PC-9 (cell line): ENCODE measurements around the gene PYGO1. TPM values are rescaled to one million over a fixed set of nuclear protein-coding genes. Genes with fewer than 3 reads are reported as not detected.
"Not testable (repeated sequence)": the region's sequence is repeated elsewhere in the genome, so short reads cannot be mapped to it uniquely, and the experiment has no call there.

Source experiments
- BruUV-seq: library from RNA; stranded (reverse); fragments of 400-500 nt; replicated peaks from 2 replicates; lab custom pipeline; 2021; lab: Mats Ljungman, UMichigan
- CTCF ChIA-PET: fragments of 300-600 bp; sonication (Branson Sonifier 250); formaldehyde crosslinking; loops from one replicate; lab custom pipeline; 2022; ENCODE audit warnings: antibody characterized with exemption; lab: Charles Lee
- POLR2A ChIA-PET: fragments of 300-600 bp; sonication (Branson Sonifier 250); formaldehyde crosslinking; loops from one replicate; lab custom pipeline; 2022; ENCODE audit warnings: antibody characterized with exemption; ENCODE audit not compliant: unreplicated experiment; lab: Charles Lee
- DNase-seq, 2 experiments: peaks; one replicate each; pipeline versions ENCODE4 v3.0.0 to v3.0.0-alpha.2; 2015 to 2022; ENCODE audit warnings: mixed read lengths in 1 of 2
- H2AFZ ChIP-seq: fragments of 200-600 bp; sonication (generic); 2 replicates; pipeline ENCODE4 v1.8.1; 2017; ENCODE audit warnings: antibody characterized with exemption
- H3F3A ChIP-seq: fragments of 200-600 bp; sonication (generic); 2 replicates; pipeline ENCODE4 v1.8.1; 2017; ENCODE audit warnings: antibody characterized with exemption, mild to moderate bottlenecking, low read depth; ENCODE audit not compliant: insufficient read depth
- H3K27ac ChIP-seq: fragments of 200-600 bp; sonication (generic); 2 replicates; pipeline ENCODE4 v1.6.1; 2016; ENCODE audit warnings: mixed run types
- H3K27me3 ChIP-seq: fragments of 200-600 bp; sonication (generic); 2 replicates; pipeline ENCODE4 v1.6.1; 2016; ENCODE audit warnings: low read depth, mixed run types; ENCODE audit not compliant: insufficient read depth
- H3K36me3 ChIP-seq: fragments of 200-600 bp; sonication (generic); 2 replicates; pipeline ENCODE4 v1.6.1; 2016; ENCODE audit warnings: low read depth, mixed run types
- H3K4me1 ChIP-seq: fragments of 200-600 bp; sonication (generic); replicated peaks from 2 replicates; pipeline ENCODE4 v1.6.1; 2016; ENCODE audit warnings: mixed run types; ENCODE audit not compliant: insufficient read depth
- H3K4me2 ChIP-seq: fragments of 200-600 bp; sonication (generic); 2 replicates; pipeline ENCODE4 v1.6.1; 2017; ENCODE audit warnings: mixed run types
- H3K4me3 ChIP-seq: fragments of 200-600 bp; sonication (generic); 2 replicates; pipeline ENCODE4 v1.6.1; 2016; ENCODE audit warnings: mixed run types
- H3K79me2 ChIP-seq: fragments of 200-600 bp; sonication (generic); 2 replicates; pipeline ENCODE4 v1.6.1; 2017; ENCODE audit warnings: low read depth, mixed run types
- H3K9me2 ChIP-seq: fragments of 200-600 bp; sonication (generic); 2 replicates; pipeline ENCODE4 v1.8.1; 2017; ENCODE audit warnings: mild to moderate bottlenecking; ENCODE audit not compliant: insufficient read depth
- H3K9me3 ChIP-seq: fragments of 200-600 bp; sonication (generic); 2 replicates; pipeline ENCODE4 v1.8.1; 2016; ENCODE audit warnings: low read depth; ENCODE audit not compliant: insufficient read depth
- H4K20me1 ChIP-seq: fragments of 200-600 bp; sonication (generic); 2 replicates; pipeline ENCODE4 v1.8.1; 2017; ENCODE audit not compliant: insufficient read depth
- CTCF ChIP-seq: fragments of 200-600 bp; sonication (generic); conservative IDR thresholded peaks from 2 replicates; pipeline ENCODE4 v1.6.1; 2017; ENCODE audit warnings: mixed run types, antibody characterized with exemption, mild to moderate bottlenecking, moderate library complexity
- EZH2 ChIP-seq: fragments of 200-600 bp; sonication (generic); IDR thresholded peaks from 2 replicates; pipeline ENCODE4 v1.8.0; 2017; ENCODE audit warnings: antibody characterized with exemption, low read depth
- intact Hi-C: fragments of 100-400 bp; cut with micrococcal nuclease; formaldehyde crosslinking; loops from one replicate; pipeline ENCODE4 v1.10.0; 2022; ENCODE audit not compliant: unreplicated experiment
- total RNA-seq: library from RNA; stranded (reverse); gene quantifications from 2 replicates; pipeline ENCODE4 v1.2.3, GENCODE V29; 2021

PYGO1 gene
- total RNA-seq, 1 experiment from 2014 or later: 5.1 TPM

GRCh38 chr15:55515491-55515890 lies 72.7 kb downstream of the PYGO1 start:
- no peaks in the 10 kb centered on the region for H3K9me3 ChIP-seq
- no TSS peak for BruUV-seq
- POLR2A ChIA-PET: no interaction called here
- TF ChIP-seq CTCF (no peak), EZH2 (no peak)
- no peaks in the 10 kb centered on the region for H3K36me3 ChIP-seq
- H3K27me3 ChIP-seq: no peaks in the 10 kb centered on the region
- CTCF ChIA-PET: no interaction called here
- H2AFZ ChIP-seq: no peak overlapping the region
- intact Hi-C loops: loop anchor here (2.0 kb wide), 1 partner anchor 71 kb away; no protein-coding TSS in a partner anchor
- peaks cover 5% of the 10 kb centered on the region; the same call in 1 of the 2 replicates for H3F3A ChIP-seq
- no peaks in the 10 kb centered on the region for H3K9me2 ChIP-seq
- DNase-seq: no peak
- peak overlapping the region; percentile 81 for H3K27ac ChIP-seq
- H3K4me3 ChIP-seq: no peak overlapping the region
- peaks cover 27% of the 10 kb centered on the region for H3K4me1 ChIP-seq
- H4K20me1 ChIP-seq: no peaks in the 10 kb centered on the region
- H3K79me2 ChIP-seq: no peaks in the 10 kb centered on the region
- no peak overlapping the region; the same call in 1 of the 2 replicates for H3K4me2 ChIP-seq

GRCh38 chr15:55514414-55514850 lies 73.7 kb downstream of the PYGO1 start:
- intact Hi-C loops: loop anchor here (1.0 to 5.0 kb wide), 4 partner anchors 16 to 127 kb away; no protein-coding TSS in a partner anchor
- peaks cover 5% of the 10 kb centered on the region; the same call in 1 of the 2 replicates for H3F3A ChIP-seq
- H3K27me3 ChIP-seq: no peaks in the 10 kb centered on the region
- H3K9me2 ChIP-seq: no peaks in the 10 kb centered on the region
- H3K36me3 ChIP-seq: no peaks in the 10 kb centered on the region
- ChIA-PET CTCF (interaction anchor here (0.6 to 1.1 kb wide), 5 partner anchors 12 to 219 kb away, joined by 3 to 12 read pairs (median 3); no protein-coding TSS in a partner anchor), POLR2A (interaction anchor here (0.9 kb wide), 1 partner anchor 184 kb away, joined by 3 read pairs; no protein-coding TSS in a partner anchor)
- DNase-seq: peak; percentile 72 to 82
- TF ChIP-seq EZH2: no peak
- no peak for TF ChIP-seq CTCF
- H3K9me3 ChIP-seq: no peaks in the 10 kb centered on the region
- peak overlapping the region; percentile 79 for H3K4me2 ChIP-seq
- peak overlapping the region; percentile 83 for H2AFZ ChIP-seq
- no peaks in the 10 kb centered on the region for H3K79me2 ChIP-seq
- peaks cover 27% of the 10 kb centered on the region for H3K4me1 ChIP-seq
- H3K4me3 ChIP-seq: peak overlapping the region; percentile 57; the same call in 1 of the 2 replicates
- H4K20me1 ChIP-seq: no peaks in the 10 kb centered on the region
- peak overlapping the region; percentile 81 for H3K27ac ChIP-seq
- BruUV-seq: no TSS peak

- Histone ChIP-seq H3K27ac (peak overlapping the region; percentile 81), H3K4me1 (peaks cover 27% of the 10 kb centered on the region), H2AFZ (peak overlapping the region; percentile 83), H3K4me2 (peak overlapping the region; percentile 79), H3K4me3 (peak overlapping the region; percentile 57)
- H3K9me3 ChIP-seq, H3K27me3 ChIP-seq, H4K20me1 ChIP-seq, H3K36me3 ChIP-seq, H3K9me2 ChIP-seq, H3K79me2 ChIP-seq, H3F3A ChIP-seq: not testable (repeated sequence)
- POLR2A ChIA-PET: interaction anchor here (0.6 to 0.9 kb wide), 2 partner anchors 10 to 183 kb away, joined by 3 to 5 read pairs; no protein-coding TSS in a partner anchor
- DNase-seq: peak; percentile 59 to 66
- TSS peak; percentile 46 for BruUV-seq
- CTCF ChIA-PET: interaction anchor here (0.6 to 1.1 kb wide), 4 partner anchors 13 to 219 kb away, joined by 3 to 12 read pairs (median 4); no protein-coding TSS in a partner anchor
- peak; percentile 64 for TF ChIP-seq CTCF
- intact Hi-C loops: loop anchor here (1.0 to 5.0 kb wide), 4 partner anchors 16 to 127 kb away; no protein-coding TSS in a partner anchor
These were observed 74.3 kb downstream of the PYGO1 start for GRCh38 chr15:55513621-55514413.
